ENCODE data around the gene KRR1.

KRR1 gene

DNA sequence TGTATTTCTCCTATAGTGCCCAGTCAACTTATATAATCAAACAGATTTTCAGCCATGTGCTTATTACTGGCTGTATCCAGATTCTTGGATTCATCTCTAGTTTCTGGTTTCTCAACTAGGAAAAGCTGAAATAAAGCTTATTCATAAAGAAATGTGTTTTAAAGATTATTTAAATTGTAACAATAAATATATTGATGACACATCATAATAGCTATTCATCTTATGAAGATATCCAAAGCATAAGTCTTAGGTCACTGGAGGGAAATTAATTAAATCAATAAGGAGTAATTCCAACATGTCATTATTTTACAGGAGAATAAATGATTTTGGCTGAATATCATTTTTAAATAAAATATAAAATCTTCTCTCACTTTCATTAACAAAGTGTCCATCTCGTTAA is 32.1 kb upstream of the KRR1 start:
- Histone ChIP-seq H4K20me1 (ENCODE audit: low read depth, low read length) (no peaks in the 10 kb centered on the region; the same call in 1 of the 2 replicates), H3K79me2 (ENCODE audit: insufficient read depth, low read length) (no peaks in the 10 kb centered on the region), H3K36me3 (ENCODE audit: low read length) (no peaks in the 10 kb centered on the region), H3K9ac (ENCODE audit: low read length) (no peak overlapping the region), H2AFZ (ENCODE audit: low read depth, low read length, severe bottlenecking) (no peak overlapping the region), H3K9me2 (replicated peaks; ENCODE audit: insufficient read depth, low read length) (no peaks in the 10 kb centered on the region), H3K4me2 (ENCODE audit: low read depth, low read length, poor library complexity, severe bottlenecking) (no peak overlapping the region), H3K27ac (ENCODE audit: low read depth, low read length) (no peak overlapping the region), H3K9me3 (ENCODE audit: insufficient read depth, low read length) (no peaks in the 10 kb centered on the region), H3K4me3 (ENCODE audit: insufficient read depth, low read length, poor library complexity, severe bottlenecking) (no peak overlapping the region), H3K27me3 (ENCODE audit: low read length) (no peaks in the 10 kb centered on the region), H3F3A (ENCODE audit: insufficient read depth) (no peaks in the 10 kb centered on the region)
- no peak for TF ChIP-seq EZH2phosphoT487 (conservative IDR thresholded peaks at IDR 0.05; ENCODE audit: low read length)
- TF ChIP-seq, protein P1, sequence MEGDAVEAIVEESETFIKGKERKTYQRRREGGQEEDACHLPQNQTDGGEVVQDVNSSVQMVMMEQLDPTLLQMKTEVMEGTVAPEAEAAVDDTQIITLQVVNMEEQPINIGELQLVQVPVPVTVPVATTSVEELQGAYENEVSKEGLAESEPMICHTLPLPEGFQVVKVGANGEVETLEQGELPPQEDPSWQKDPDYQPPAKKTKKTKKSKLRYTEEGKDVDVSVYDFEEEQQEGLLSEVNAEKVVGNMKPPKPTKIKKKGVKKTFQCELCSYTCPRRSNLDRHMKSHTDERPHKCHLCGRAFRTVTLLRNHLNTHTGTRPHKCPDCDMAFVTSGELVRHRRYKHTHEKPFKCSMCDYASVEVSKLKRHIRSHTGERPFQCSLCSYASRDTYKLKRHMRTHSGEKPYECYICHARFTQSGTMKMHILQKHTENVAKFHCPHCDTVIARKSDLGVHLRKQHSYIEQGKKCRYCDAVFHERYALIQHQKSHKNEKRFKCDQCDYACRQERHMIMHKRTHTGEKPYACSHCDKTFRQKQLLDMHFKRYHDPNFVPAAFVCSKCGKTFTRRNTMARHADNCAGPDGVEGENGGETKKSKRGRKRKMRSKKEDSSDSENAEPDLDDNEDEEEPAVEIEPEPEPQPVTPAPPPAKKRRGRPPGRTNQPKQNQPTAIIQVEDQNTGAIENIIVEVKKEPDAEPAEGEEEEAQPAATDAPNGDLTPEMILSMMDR (IDR thresholded peaks at IDR 0.05; ENCODE audit: insufficient read depth, low read length, poor library complexity, severe bottlenecking) = no peak

DNA sequence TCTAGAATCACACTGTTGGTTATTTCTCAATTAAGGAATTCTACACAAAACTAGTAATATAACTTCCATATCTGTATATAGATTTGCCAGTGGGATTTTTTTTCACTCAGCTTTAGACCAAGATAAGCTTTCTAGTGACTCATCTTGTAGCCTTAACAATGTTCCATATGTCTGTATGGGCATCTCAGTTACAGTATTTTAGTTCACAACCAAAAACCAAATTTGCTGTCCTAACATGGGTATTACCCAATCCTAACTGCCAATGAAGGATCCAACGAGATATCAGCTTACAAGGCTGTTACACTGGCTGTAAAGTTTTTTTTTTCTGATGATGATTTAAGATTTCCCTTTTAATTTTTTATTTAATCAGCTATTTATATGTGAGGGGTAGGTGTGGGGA is 31.5 kb upstream of the KRR1 start:
- Histone ChIP-seq H3K27me3 (ENCODE audit: low read length) (no peaks in the 10 kb centered on the region), H3K79me2 (ENCODE audit: insufficient read depth, low read length) (no peaks in the 10 kb centered on the region)

DNA sequence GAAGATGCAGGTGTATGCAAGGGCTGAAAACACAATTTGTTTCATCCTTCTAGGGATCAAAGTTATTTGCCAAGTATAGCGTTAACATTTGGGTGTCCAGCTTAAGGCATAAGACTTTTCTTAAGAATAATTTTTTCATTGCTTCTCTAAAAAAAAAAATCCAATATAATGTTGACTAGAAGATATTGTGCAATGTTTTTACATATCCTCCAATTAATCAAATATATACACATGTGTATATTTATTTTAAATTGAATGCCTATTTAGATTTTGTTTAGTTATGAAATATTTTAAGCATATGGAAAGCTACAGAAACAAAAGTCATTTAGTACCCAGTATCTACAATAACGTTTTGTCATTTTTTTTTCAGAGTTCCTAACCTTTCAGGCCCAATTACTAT is 28.5 kb upstream of the KRR1 start:
- Histone ChIP-seq H3F3A (ENCODE audit: insufficient read depth) (no peaks in the 10 kb centered on the region), H3K4me3 (ENCODE audit: insufficient read depth, low read length, poor library complexity, severe bottlenecking) (no peak overlapping the region), H3K36me3 (ENCODE audit: low read length) (no peaks in the 10 kb centered on the region), H3K27me3 (ENCODE audit: low read length) (no peaks in the 10 kb centered on the region), H3K9me2 (replicated peaks; ENCODE audit: insufficient read depth, low read length) (no peaks in the 10 kb centered on the region), H3K79me2 (ENCODE audit: insufficient read depth, low read length) (no peaks in the 10 kb centered on the region), H3K4me2 (ENCODE audit: low read depth, low read length, poor library complexity, severe bottlenecking) (no peak overlapping the region), H3K9me3 (ENCODE audit: insufficient read depth, low read length) (no peaks in the 10 kb centered on the region), H2AFZ (ENCODE audit: low read depth, low read length, severe bottlenecking) (no peak overlapping the region), H3K9ac (ENCODE audit: low read length) (no peak overlapping the region), H3K27ac (ENCODE audit: low read depth, low read length) (no peak overlapping the region), H4K20me1 (ENCODE audit: low read depth, low read length) (no peaks in the 10 kb centered on the region; the same call in 1 of the 2 replicates)
- TF ChIP-seq EZH2phosphoT487 (conservative IDR thresholded peaks at IDR 0.05; ENCODE audit: low read length) = no peak
- TF ChIP-seq, protein P1 (IDR thresholded peaks at IDR 0.05; ENCODE audit: insufficient read depth, low read length, poor library complexity, severe bottlenecking) = no peak

More for the DNA sequence above, 31.5 kb upstream of the KRR1 start:
- H3K27ac ChIP-seq (ENCODE audit: low read depth, low read length) = no peak overlapping the region
- TF ChIP-seq, protein P1 (IDR thresholded peaks at IDR 0.05; ENCODE audit: insufficient read depth, low read length, poor library complexity, severe bottlenecking) = no peak
- TF ChIP-seq EZH2phosphoT487 (conservative IDR thresholded peaks at IDR 0.05; ENCODE audit: low read length) = no peak
- no peak overlapping the region for H3K9ac ChIP-seq (ENCODE audit: low read length)
- H3K4me2 ChIP-seq (ENCODE audit: low read depth, low read length, poor library complexity, severe bottlenecking) = no peak overlapping the region
- H2AFZ ChIP-seq (ENCODE audit: low read depth, low read length, severe bottlenecking) = no peak overlapping the region
- H4K20me1 ChIP-seq (ENCODE audit: low read depth, low read length) = no peaks in the 10 kb centered on the region; the same call in 1 of the 2 replicates
- no peaks in the 10 kb centered on the region for H3K9me3 ChIP-seq (ENCODE audit: insufficient read depth, low read length)
- H3K9me2 ChIP-seq (replicated peaks; ENCODE audit: insufficient read depth, low read length) = no peaks in the 10 kb centered on the region
- no peaks in the 10 kb centered on the region for H3K36me3 ChIP-seq (ENCODE audit: low read length)
- H3F3A ChIP-seq (ENCODE audit: insufficient read depth) = no peaks in the 10 kb centered on the region
- H3K4me3 ChIP-seq (ENCODE audit: insufficient read depth, low read length, poor library complexity, severe bottlenecking) = no peak overlapping the region

Data from SU-DHL-6 (cell line).